GM19239 (cell line): ENCODE measurements around the gene C19orf81.
"Not testable (repeated sequence)": the region's sequence is repeated elsewhere in the genome, so short reads cannot be mapped to it uniquely, and the experiment has no call there.

Source experiments
- DNase-seq: peaks from one replicate; pipeline ENCODE4 v3.0.0; 2011; ENCODE audit warnings: low spot score; ENCODE audit not compliant: insufficient read length
- FAIRE-seq: peaks from 2 replicates; lab custom pipeline; 2011; peaks lifted over from hg19 to GRCh38; lab: Jason Lieb, UNC

Gene C19orf81

GRCh38 chr19:50649433-50650391 is at the start of gene C19orf81:
C19orf81 (plus strand) TSS chr19:50649445; CDS start chr19:50649445, 0 bp downstream.
- FAIRE-seq (no peak), DNase-seq (no peak)

GRCh38 chr19:50601407-50602088 is 47.7 kb upstream of the C19orf81 start:
- FAIRE-seq (no peak), DNase-seq (no peak)

- DNase-seq, result no peak
- no peak for FAIRE-seq
Measured at GRCh38 chr19:50602089-50602422, 47.2 kb upstream of the C19orf81 start.

GRCh38 chr19:50602496-50602895 is 46.7 kb upstream of the C19orf81 start:
- FAIRE-seq (no peak), DNase-seq (no peak)

- DNase-seq, result no peak
- no peak for FAIRE-seq
Measured at GRCh38 chr19:50602935-50603334, 46.3 kb upstream of the C19orf81 start.

- FAIRE-seq, DNase-seq: not testable (repeated sequence)
Measured at GRCh38 chr19:50604264-50605073, 44.8 kb upstream of the C19orf81 start.

GRCh38 chr19:50606059-50606836 is 43.0 kb upstream of the C19orf81 start:
- not testable (repeated sequence) for FAIRE-seq, DNase-seq

GRCh38 chr19:50607388-50607787 is 41.9 kb upstream of the C19orf81 start:
- FAIRE-seq, result no peak
- no peak for DNase-seq

- FAIRE-seq (no peak), DNase-seq (peak; percentile 85)
Measured at GRCh38 chr19:50607874-50608785, 41.1 kb upstream of the C19orf81 start.

- DNase-seq, FAIRE-seq: not testable (repeated sequence)
Measured at GRCh38 chr19:50612504-50613404, 36.5 kb upstream of the C19orf81 start.

GRCh38 chr19:50618379-50618778 is 30.9 kb upstream of the C19orf81 start:
- FAIRE-seq, DNase-seq: not testable (repeated sequence)

GRCh38 chr19:50619184-50619583 is 30.1 kb upstream of the C19orf81 start:
- not testable (repeated sequence) for DNase-seq, FAIRE-seq

- not testable (repeated sequence) for DNase-seq, FAIRE-seq
Measured at GRCh38 chr19:50620394-50620906, 28.8 kb upstream of the C19orf81 start.

- no peak for DNase-seq
- no peak for FAIRE-seq
Measured at GRCh38 chr19:50624949-50625600, 24.2 kb upstream of the C19orf81 start.

GRCh38 chr19:50626011-50626410 is 23.2 kb upstream of the C19orf81 start:
- no peak for FAIRE-seq

GRCh38 chr19:50626795-50627194 is 22.4 kb upstream of the C19orf81 start:
- no peak for FAIRE-seq

More at GRCh38 chr19:50626011-50626410, 23.2 kb upstream of the C19orf81 start:
- DNase-seq, result no peak

GRCh38 chr19:50628146-50628545 is 21.1 kb upstream of the C19orf81 start:
- FAIRE-seq, result no peak
- DNase-seq, result no peak

More at GRCh38 chr19:50626795-50627194, 22.4 kb upstream of the C19orf81 start:
- DNase-seq, result no peak
